Retinal pigment epithelial cell (primary cell): ENCODE data around the gene SFMBT2.
"Not testable (repeated sequence)": the region's sequence is repeated elsewhere in the genome, so short reads cannot be mapped to it uniquely, and the experiment has no call there.

ENCODE experiments used
- DNase-seq: peaks from one replicate; pipeline ENCODE4 v3.0.0-alpha.2; 2010; ENCODE audit warnings: low read depth
- H3K4me3 ChIP-seq: 2 replicates; pipeline ENCODE4 v1.5.1; 2011; ENCODE audit warnings: mild to moderate bottlenecking, low read length, control low read depth, moderate library complexity
- CTCF ChIP-seq: conservative IDR thresholded peaks from 2 replicates; pipeline ENCODE4 v1.5.1; 2011; ENCODE audit warnings: low read depth, low read length, control low read depth, inconsistent platforms

Gene SFMBT2

GRCh38 chr10:7189909-7190308 lies 220.9 kb downstream of the SFMBT2 start:
- no peak overlapping the region for H3K4me3 ChIP-seq
- no peak for TF ChIP-seq CTCF
- DNase-seq = no peak

- no peak for DNase-seq
- TF ChIP-seq CTCF = no peak
- H3K4me3 ChIP-seq = no peak overlapping the region
Measured at GRCh38 chr10:7188456-7189050, 222.3 kb downstream of the SFMBT2 start.

- no peak for DNase-seq
- H3K4me3 ChIP-seq = no peak overlapping the region
- no peak for TF ChIP-seq CTCF
Measured at GRCh38 chr10:7186387-7187018, 224.3 kb downstream of the SFMBT2 start.

- DNase-seq = no peak
- TF ChIP-seq CTCF = no peak
- no peak overlapping the region for H3K4me3 ChIP-seq
Measured at GRCh38 chr10:7185367-7185690, 225.5 kb downstream of the SFMBT2 start.

- H3K4me3 ChIP-seq = no peak overlapping the region
- no peak for DNase-seq
- no peak for TF ChIP-seq CTCF
Measured at GRCh38 chr10:7184660-7185366, 226.0 kb downstream of the SFMBT2 start.

GRCh38 chr10:7184116-7184515 lies 226.7 kb downstream of the SFMBT2 start:
- not testable (repeated sequence) for H3K4me3 ChIP-seq, DNase-seq

GRCh38 chr10:7182327-7182726 lies 228.5 kb downstream of the SFMBT2 start:
- not testable (repeated sequence) for DNase-seq, H3K4me3 ChIP-seq

- DNase-seq = no peak
- no peak overlapping the region for H3K4me3 ChIP-seq
- no peak for TF ChIP-seq CTCF
Measured at GRCh38 chr10:7181420-7181819, 229.4 kb downstream of the SFMBT2 start.
